GM12878 (cell line): Measurements from ENCODE around the gene SERP1. TPM values are rescaled to one million over a fixed set of nuclear protein-coding genes. Genes with fewer than 3 reads are reported as not detected.

ENCODE experiments used
- ATAC-seq: fragments of 200-7000 bp; cut with Tn5 transposase; 3 replicates; pipeline ENCODE4 v1.9.1; 2020; ENCODE audit warnings: mild to moderate bottlenecking, moderate library complexity
- BruUV-seq: library from RNA; stranded (reverse); fragments of 400-500 nt; replicated peaks from 2 replicates; lab custom pipeline; 2021; lab: Mats Ljungman, UMichigan
- CTCF ChIA-PET: fragments of 300-600 bp; sonication (Branson Sonifier 250); formaldehyde crosslinking; extraction: SDS; loops from one replicate; lab custom pipeline; 2021; ENCODE audit warnings: inconsistent platforms; lab: Yijun Ruan, JAX
- POLR2A ChIA-PET: fragments of 350-600 bp; formaldehyde crosslinking; extraction: SDS; loops from one replicate; lab custom pipeline; 2021; ENCODE audit warnings: inconsistent platforms; lab: Charles Lee
- RAD21 ChIA-PET: fragments of 300-600 bp; sonication (Branson Sonifier 250); formaldehyde crosslinking; loops from one replicate; lab custom pipeline; 2023; ENCODE audit warnings: antibody characterized with exemption; ENCODE audit not compliant: unreplicated experiment; lab: Charles Lee
- SMC1A ChIA-PET: fragments of 300-600 bp; sonication (Branson Sonifier 250); formaldehyde crosslinking; loops from one replicate; lab custom pipeline; 2023; ENCODE audit not compliant: unreplicated experiment, uncharacterized antibody; lab: Charles Lee
- DNase-seq: peaks from one replicate; pipeline ENCODE4 v3.0.0-alpha.2; 2011; ENCODE audit warnings: low read depth, low spot score
- FAIRE-seq: peaks from 3 replicates; lab custom pipeline; 2011; peaks lifted over from hg19 to GRCh38; lab: Jason Lieb, UNC
- H2AFZ ChIP-seq: 2 replicates; pipeline ENCODE4 v1.6.0; 2011; ENCODE audit warnings: low read depth, low read length, control low read depth; ENCODE audit not compliant: control insufficient read depth
- H3K27ac ChIP-seq: 2 replicates; pipeline ENCODE4 v1.5.1; 2011; ENCODE audit warnings: control low read depth; ENCODE audit not compliant: control insufficient read depth, insufficient read depth
- H3K27me3 ChIP-seq, 2 experiments: replicated peaks in 1 of 2; 2 replicates each; pipeline versions ENCODE4 v1.6.0 to v1.6.1; 2011; ENCODE audit warnings: low read length in 1 of 2; ENCODE audit not compliant: control insufficient read depth in 2 of 2, insufficient read depth in 2 of 2
- H3K36me3 ChIP-seq, 2 experiments: 2 replicates each; pipeline ENCODE4 v1.5.1; 2011; ENCODE audit warnings: low read length in 1 of 2; ENCODE audit not compliant: control insufficient read depth in 2 of 2, insufficient read depth in 2 of 2
- H3K4me1 ChIP-seq: 2 replicates; pipeline ENCODE4 v1.6.1; 2011; ENCODE audit warnings: mild to moderate bottlenecking, low read length, moderate library complexity, mixed read lengths; ENCODE audit not compliant: control insufficient read depth, insufficient read depth
- H3K4me2 ChIP-seq: 2 replicates; pipeline ENCODE4 v1.6.0; 2011; ENCODE audit warnings: control low read depth; ENCODE audit not compliant: control insufficient read depth, insufficient read depth
- H3K4me3 ChIP-seq: fragments of 200-600 bp; sonication (generic); 2 replicates; pipeline ENCODE4 v1.5.1; 2016
- H3K79me2 ChIP-seq: 2 replicates; pipeline ENCODE4 v1.6.0; 2011; ENCODE audit warnings: low read length; ENCODE audit not compliant: control insufficient read depth, insufficient read depth
- H3K9ac ChIP-seq: 2 replicates; pipeline ENCODE4 v1.8.0; 2011; ENCODE audit warnings: low read length, control low read depth, mixed read lengths; ENCODE audit not compliant: control insufficient read depth, insufficient read depth
- H3K9me3 ChIP-seq: replicated peaks from 3 replicates; pipeline ENCODE4 v1.5.1; 2011; ENCODE audit warnings: mild to moderate bottlenecking, low read length; ENCODE audit not compliant: control insufficient read depth, insufficient read depth
- H4K20me1 ChIP-seq: 2 replicates; pipeline ENCODE4 v1.6.0; 2011; ENCODE audit not compliant: control insufficient read depth, insufficient read depth
- ATF3 ChIP-seq: IDR thresholded peaks from 2 replicates; pipeline ENCODE4 v1.6.1; 2011; ENCODE audit warnings: low read depth, mild to moderate bottlenecking, low read length, moderate library complexity, borderline replicate concordance; ENCODE audit errors: extremely low read depth
- CHD1 ChIP-seq: IDR thresholded peaks from 2 replicates; pipeline ENCODE4 v1.6.1; 2012; ENCODE audit warnings: low read depth, low read length, improper control_type of control experiment
- CREB1 ChIP-seq: IDR thresholded peaks from 2 replicates; pipeline ENCODE4 v1.6.1; 2012; ENCODE audit warnings: low read depth, mild to moderate bottlenecking, inconsistent platforms
- E2F8 ChIP-seq: fragments of 450-650 bp; IDR thresholded peaks from 2 replicates; pipeline ENCODE4 v1.6.1; 2018; ENCODE audit warnings: mild to moderate bottlenecking, low read depth, moderate library complexity; ENCODE audit not compliant: partially characterized antibody
- HDGF ChIP-seq: fragments of 450-650 bp; IDR thresholded peaks from 2 replicates; pipeline ENCODE4 v1.6.1; 2016; ENCODE audit warnings: antibody characterized with exemption
- RB1 ChIP-seq: fragments of 450-650 bp; formaldehyde crosslinking; IDR thresholded peaks from 2 replicates; pipeline ENCODE4 v1.6.1; 2017; ENCODE audit warnings: mild to moderate bottlenecking, borderline replicate concordance
- RUNX3 ChIP-seq: IDR thresholded peaks from 2 replicates; pipeline ENCODE4 v1.6.1; 2012; ENCODE audit warnings: low read length, inconsistent platforms
- SIN3A ChIP-seq: IDR thresholded peaks from 2 replicates; pipeline ENCODE4 v1.6.1; 2012; ENCODE audit warnings: low read depth, low read length, improper control_type of control experiment
- SMAD1 ChIP-seq: fragments of 450-650 bp; IDR thresholded peaks from 2 replicates; pipeline ENCODE4 v1.6.1; 2018; ENCODE audit warnings: mild to moderate bottlenecking, low read depth; ENCODE audit not compliant: partially characterized antibody
- SMAD5 ChIP-seq: IDR thresholded peaks from 2 replicates; pipeline ENCODE4 v1.6.1; 2016; ENCODE audit warnings: antibody characterized with exemption, low read depth
- ZNF24 ChIP-seq: fragments of 450-650 bp; IDR thresholded peaks from 2 replicates; pipeline ENCODE4 v1.6.1; 2017; ENCODE audit warnings: antibody characterized with exemption, mild to moderate bottlenecking
- ZSCAN29 ChIP-seq: fragments of 450-650 bp; IDR thresholded peaks from 2 replicates; pipeline ENCODE4 v1.6.1; 2017; ENCODE audit warnings: mild to moderate bottlenecking, moderate library complexity
- WGBS: methylation state at CpG from one replicate; pipeline ENCODE4 v1.1.6; 2016; ENCODE audit warnings: low lambda C conversion rate; ENCODE audit not compliant: insufficient replicate concordance, insufficient coverage; ENCODE audit errors: missing lambda C conversion rate; 5-methylcytosine and 5-hydroxymethylcytosine counted together
- in situ Hi-C: fragments of 300-500 bp; cut with MboI; formaldehyde crosslinking; loops from 9 replicates; pipeline ENCODE4 v1.14.3; 2018; ENCODE audit warnings: mixed read lengths
- intact Hi-C: fragments of 100-400 bp; cut with micrococcal nuclease; formaldehyde crosslinking; loops from one replicate; pipeline ENCODE4 v1.14.2; 2022; ENCODE audit not compliant: unreplicated experiment
- polyA plus RNA-seq, 11 experiments: library from polyadenylated mRNA; depleted of rRNA in 4 of 11; unstranded in 6 of 11; stranded (reverse) in 5 of 11; fragments of >200 nt; fragmentation: Nextera tagmentation in 4 of 11; fragmentation: Illumina TruSeq in 1 of 11; extraction: Ambion mirVana in 4 of 11; extraction: Trizol in 1 of 11; gene quantifications; 1 replicate in 1 of 11; 2 replicates in 10 of 11; pipeline versions ENCODE4 v1.2.1 to v1.2.3, GENCODE V29; 2011 to 2016; ENCODE audit warnings: inconsistent platforms in 2 of 11, missing spikeins in 2 of 11, low read depth in 1 of 11
- total RNA-seq, 4 experiments: library from RNA; depleted of rRNA in 3 of 4; stranded (reverse); fragments of >200 nt in 3 of 4; fragmentation: Illumina TruSeq in 1 of 4; extraction: Trizol in 1 of 4; gene quantifications; 2 replicates each; pipeline versions ENCODE4 v1.2.1 to v1.2.3, GENCODE V29; 2013 to 2021

SERP1 gene
- total and polyA plus RNA-seq, 10 of the 15 experiments (the other 5 are each of a cell fraction or from before 2014, with no cell fraction given) = 31.1 to 242 (median 87.0) TPM

GRCh38 chr3:150545419-150546225 lies 674 bp downstream of the SERP1 start:
- WGBS = under 1% methylated on average over 50 of the region's 54 CpGs
- POLR2A ChIA-PET = interaction anchor here (0.5 to 4.1 kb wide), 13 partner anchors 31 to 218 kb away, joined by 3 to 33 read pairs (median 4); partner anchors contain the start of genes SELENOT and TSC22D2
- TF ChIP-seq CREB1 (peak; percentile 49), ATF3 (no peak), SIN3A (0 out of 2 replicates have a peak, but pooled peaks have one; percentile 0), ZNF24 (no peak), RB1 (no peak), SMAD1 (peak; percentile 14), E2F8 (no peak), ZSCAN29 (no peak), SMAD5 (0 out of 2 replicates have a peak, but pooled peaks have one; percentile 13), HDGF (0 out of 2 replicates have a peak, but pooled peaks have one; percentile 40), CHD1 (peak; percentile 75; the same call in 1 of the 2 replicates), RUNX3 (peak; percentile 5; the same call in 1 of the 2 replicates)
- TF ChIP-seq, all 136 proteins: peak for 7
- no peaks in the 10 kb centered on the region for H4K20me1 ChIP-seq
- no peaks in the 10 kb centered on the region for H3K27me3 ChIP-seq
- SMC1A ChIA-PET = interaction anchor here (0.6 to 3.4 kb wide), 14 partner anchors 35 to 220 kb away, joined by 3 to 11 read pairs (median 4); partner anchors contain the start of genes ERICH6 and SELENOT
- ATAC-seq (peak; percentile 6), FAIRE-seq (no peak), DNase-seq (no peak)
- peaks cover 3% of the 10 kb centered on the region; the same call in 1 of the 2 replicates for H3K4me1 ChIP-seq
- in situ Hi-C loops = loop anchor here (10.0 to 25.0 kb wide), 2 partner anchors 592 to 729 kb away; partner anchors contain the start of gene P2RY14
- CTCF ChIA-PET = interaction anchor here (0.6 to 2.0 kb wide), 7 partner anchors 12 to 173 kb away, joined by 3 to 7 read pairs (median 4); partner anchors contain the start of gene SELENOT
- H3K9ac ChIP-seq = peak overlapping the region; percentile 89
- H3K27ac ChIP-seq = peak overlapping the region; percentile 96
- peak overlapping the region; percentile 89 for H3K4me3 ChIP-seq
- H2AFZ ChIP-seq = peak overlapping the region; percentile 70
- intact Hi-C loops = loop anchor here (1.0 to 5.0 kb wide), 6 partner anchors 53 to 217 kb away; partner anchors contain the start of genes SELENOT, SIAH2 and TSC22D2
- peak overlapping the region; percentile 72 for H3K4me2 ChIP-seq
- peaks cover 0 to 4% of the 10 kb centered on the region in 2 experiments; a peak in 1 of 4 replicates for H3K36me3 ChIP-seq
- BruUV-seq = TSS peak; percentile 58
- peaks cover 76% of the 10 kb centered on the region for H3K79me2 ChIP-seq
- no peaks in the 10 kb centered on the region for H3K9me3 ChIP-seq
- RAD21 ChIA-PET = interaction anchor here (1.0 to 4.8 kb wide), 11 partner anchors 54 to 218 kb away, joined by 3 to 25 read pairs (median 4); partner anchors contain the start of genes ERICH6, SELENOT and SIAH2
